GM13977 (cell line): ENCODE measurements around the gene FBXO7.

ENCODE experiments used
- DNase-seq: peaks from one replicate; pipeline ENCODE4 v3.0.0; 2012; ENCODE audit warnings: low spot score
- CTCF ChIP-seq: IDR thresholded peaks from 2 replicates; pipeline ENCODE4 v1.5.1; 2012; ENCODE audit warnings: mild to moderate bottlenecking, control low read depth; ENCODE audit not compliant: insufficient read depth; ENCODE audit errors: extremely low read depth, missing control alignments
- in situ Hi-C: fragments of 300-500 bp; cut with MboI; formaldehyde crosslinking; loops from one replicate; pipeline ENCODE4 v1.12.0; 2022; ENCODE audit warnings: low sequenced_read_pairs, low pct_unique_long_range_greater_than_20kb, mixed read lengths, inconsistent platforms; ENCODE audit not compliant: unreplicated experiment

Gene FBXO7

GRCh38 chr22:32474635-32475467 lies at the start of gene FBXO7:
Gene FBXO7, plus strand, starts transcription at chr22:32474811. Its CDS starts 192 bp downstream, at chr22:32475003.
- peak; percentile 92 for DNase-seq
- peak; percentile 36 for TF ChIP-seq CTCF
- in situ Hi-C loops = loop anchor here (25.0 kb wide), 1 partner anchor 488 kb away; no protein-coding TSS in a partner anchor

- no peak for TF ChIP-seq CTCF
- in situ Hi-C loops = no loop called here
- no peak for DNase-seq
Measured at GRCh38 chr22:32426881-32427280, 47.7 kb upstream of the FBXO7 start.

GRCh38 chr22:32430352-32430751 lies 44.3 kb upstream of the FBXO7 start:
- in situ Hi-C loops = no loop called here
- no peak for DNase-seq

GRCh38 chr22:32444068-32444467 lies 30.5 kb upstream of the FBXO7 start:
- TF ChIP-seq CTCF = peak; percentile 34
- DNase-seq = peak; percentile 31
- in situ Hi-C loops = no loop called here

More at GRCh38 chr22:32430352-32430751, 44.3 kb upstream of the FBXO7 start:
- no peak for TF ChIP-seq CTCF

DNA sequence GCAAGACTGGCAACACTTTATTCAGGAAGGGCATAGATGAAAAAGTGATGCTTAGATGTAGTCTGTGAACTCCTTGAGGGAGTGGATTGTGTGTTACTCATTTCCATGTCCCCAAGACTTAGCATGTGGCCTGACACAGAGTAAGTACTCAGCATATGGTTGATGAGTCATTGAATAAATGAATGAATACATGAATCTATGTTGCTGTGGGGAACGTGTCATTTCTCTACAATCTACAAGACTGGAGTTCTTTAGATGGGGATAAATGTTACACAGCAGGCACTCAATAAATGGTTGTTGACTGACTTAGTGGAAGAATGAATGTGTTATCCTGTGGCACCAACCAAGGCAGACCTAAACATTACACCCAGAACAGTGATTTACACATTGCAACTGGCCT lies 28.3 kb upstream of the FBXO7 start:
- TF ChIP-seq CTCF = no peak
- no peak for DNase-seq
- in situ Hi-C loops = no loop called here

GRCh38 chr22:32448980-32449379 lies 25.6 kb upstream of the FBXO7 start:
- in situ Hi-C loops = no loop called here
- no peak for DNase-seq
- TF ChIP-seq CTCF = no peak

DNA sequence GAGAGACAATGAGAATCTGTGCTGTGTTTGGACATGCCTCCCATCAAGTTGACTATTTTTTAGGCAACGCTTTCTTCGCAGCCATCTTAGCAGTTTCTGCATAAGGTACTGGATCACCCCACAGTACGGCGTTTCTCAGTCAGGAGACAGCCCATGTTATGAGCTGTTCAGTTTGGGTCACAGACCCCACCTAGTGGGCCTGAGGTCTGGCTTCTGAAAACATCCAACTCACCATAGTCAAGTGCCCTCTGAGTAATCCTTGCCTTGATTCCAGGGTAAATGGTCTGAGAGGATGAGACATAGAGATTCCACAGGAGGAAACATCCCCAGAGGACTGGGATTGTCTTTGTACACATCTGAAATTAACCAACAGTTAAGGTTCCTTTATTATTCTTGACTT lies 17.6 kb upstream of the FBXO7 start:
- TF ChIP-seq CTCF = no peak
- DNase-seq = no peak
- in situ Hi-C loops = loop anchor here (25.0 kb wide), 1 partner anchor 470 kb away; no protein-coding TSS in a partner anchor
